ENCODE measurements around the gene ACTN4. TPM values are rescaled to one million over a fixed set of nuclear protein-coding genes. Genes with fewer than 3 reads are reported as not detected.

ACTN4 gene
- total and polyA plus RNA-seq, 2 experiments from 2014 or later: 68.9 to 427 TPM

DNA sequence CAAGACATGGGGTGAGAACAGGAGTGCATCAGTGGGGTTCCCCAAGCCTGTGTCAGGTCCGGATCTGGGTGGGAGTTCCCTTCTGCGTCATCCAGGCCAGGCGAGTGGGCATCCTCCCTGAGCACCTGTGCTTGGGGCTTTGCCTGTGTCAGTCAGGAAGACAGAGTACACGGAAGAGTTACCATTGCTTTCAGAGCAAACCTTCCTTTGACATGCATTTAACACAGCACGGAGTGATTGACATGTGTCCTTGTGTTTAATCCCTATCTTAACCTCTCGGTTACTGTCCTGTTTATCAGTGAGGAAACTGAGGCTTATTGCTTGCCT lies 49.2 kb downstream of the ACTN4 start:
- Histone ChIP-seq H3K9me2 (ENCODE audit: insufficient read depth) (no peaks in the 10 kb centered on the region), H4K20me1 (replicated peaks; ENCODE audit: insufficient read depth) (peaks cover 30% of the 10 kb centered on the region), H2AFZ (no peak overlapping the region), H3K36me3 (ENCODE audit: insufficient read depth) (peaks cover 4% of the 10 kb centered on the region; the same call in 1 of the 2 replicates), H3K27ac (ENCODE audit: low read depth) (no peak overlapping the region), H3K4me3 (no peak overlapping the region), H3F3A (replicated peaks; ENCODE audit: low read depth) (peaks cover 13% of the 10 kb centered on the region; the same call in 1 of the 2 replicates), H3K4me2 (no peak overlapping the region), H3K79me2 (replicated peaks; ENCODE audit: insufficient read depth) (peaks cover 88% of the 10 kb centered on the region), H3K4me1 (ENCODE audit: insufficient read depth) (peaks cover 42% of the 10 kb centered on the region), H3K27me3 (ENCODE audit: insufficient read depth) (no peaks in the 10 kb centered on the region)
- ATAC-seq (no peak), DNase-seq (ENCODE audit: low spot score) (no peak)
- H3K4me1 Mint-ChIP-seq: peaks cover 75% of the 10 kb centered on the region
- no peak for TF ChIP-seq STAT1 (IDR thresholded peaks at IDR 0.05; ENCODE audit: unreplicated experiment)
- no peak for TF ChIP-seq JUNB (IDR thresholded peaks at IDR 0.05; ENCODE audit: unreplicated experiment)
- no peak for TF ChIP-seq EZH2 (IDR thresholded peaks at IDR 0.05; ENCODE audit: low read depth, unreplicated experiment)
- no peak for TF ChIP-seq ZNF114 (CRISPR knock-in tag; IDR thresholded peaks at IDR 0.05)
- TF ChIP-seq EZH2phosphoT487 (IDR thresholded peaks at IDR 0.05; ENCODE audit: unreplicated experiment): no peak
- TF ChIP-seq, protein P1, sequence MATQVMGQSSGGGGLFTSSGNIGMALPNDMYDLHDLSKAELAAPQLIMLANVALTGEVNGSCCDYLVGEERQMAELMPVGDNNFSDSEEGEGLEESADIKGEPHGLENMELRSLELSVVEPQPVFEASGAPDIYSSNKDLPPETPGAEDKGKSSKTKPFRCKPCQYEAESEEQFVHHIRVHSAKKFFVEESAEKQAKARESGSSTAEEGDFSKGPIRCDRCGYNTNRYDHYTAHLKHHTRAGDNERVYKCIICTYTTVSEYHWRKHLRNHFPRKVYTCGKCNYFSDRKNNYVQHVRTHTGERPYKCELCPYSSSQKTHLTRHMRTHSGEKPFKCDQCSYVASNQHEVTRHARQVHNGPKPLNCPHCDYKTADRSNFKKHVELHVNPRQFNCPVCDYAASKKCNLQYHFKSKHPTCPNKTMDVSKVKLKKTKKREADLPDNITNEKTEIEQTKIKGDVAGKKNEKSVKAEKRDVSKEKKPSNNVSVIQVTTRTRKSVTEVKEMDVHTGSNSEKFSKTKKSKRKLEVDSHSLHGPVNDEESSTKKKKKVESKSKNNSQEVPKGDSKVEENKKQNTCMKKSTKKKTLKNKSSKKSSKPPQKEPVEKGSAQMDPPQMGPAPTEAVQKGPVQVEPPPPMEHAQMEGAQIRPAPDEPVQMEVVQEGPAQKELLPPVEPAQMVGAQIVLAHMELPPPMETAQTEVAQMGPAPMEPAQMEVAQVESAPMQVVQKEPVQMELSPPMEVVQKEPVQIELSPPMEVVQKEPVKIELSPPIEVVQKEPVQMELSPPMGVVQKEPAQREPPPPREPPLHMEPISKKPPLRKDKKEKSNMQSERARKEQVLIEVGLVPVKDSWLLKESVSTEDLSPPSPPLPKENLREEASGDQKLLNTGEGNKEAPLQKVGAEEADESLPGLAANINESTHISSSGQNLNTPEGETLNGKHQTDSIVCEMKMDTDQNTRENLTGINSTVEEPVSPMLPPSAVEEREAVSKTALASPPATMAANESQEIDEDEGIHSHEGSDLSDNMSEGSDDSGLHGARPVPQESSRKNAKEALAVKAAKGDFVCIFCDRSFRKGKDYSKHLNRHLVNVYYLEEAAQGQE (IDR thresholded peaks at IDR 0.05; ENCODE audit: unreplicated experiment): no peak
- no peak for TF ChIP-seq CTCF (conservative IDR thresholded peaks at IDR 0.05; ENCODE audit: low read depth in 2 of 2)
- no peak for TF ChIP-seq ZNF462 (CRISPR knock-in tag; IDR thresholded peaks at IDR 0.05)
- no peak for TF ChIP-seq NANOG (IDR thresholded peaks at IDR 0.05; ENCODE audit: borderline replicate concordance)
- TF ChIP-seq, protein P2, sequence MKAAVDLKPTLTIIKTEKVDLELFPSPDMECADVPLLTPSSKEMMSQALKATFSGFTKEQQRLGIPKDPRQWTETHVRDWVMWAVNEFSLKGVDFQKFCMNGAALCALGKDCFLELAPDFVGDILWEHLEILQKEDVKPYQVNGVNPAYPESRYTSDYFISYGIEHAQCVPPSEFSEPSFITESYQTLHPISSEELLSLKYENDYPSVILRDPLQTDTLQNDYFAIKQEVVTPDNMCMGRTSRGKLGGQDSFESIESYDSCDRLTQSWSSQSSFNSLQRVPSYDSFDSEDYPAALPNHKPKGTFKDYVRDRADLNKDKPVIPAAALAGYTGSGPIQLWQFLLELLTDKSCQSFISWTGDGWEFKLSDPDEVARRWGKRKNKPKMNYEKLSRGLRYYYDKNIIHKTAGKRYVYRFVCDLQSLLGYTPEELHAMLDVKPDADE (IDR thresholded peaks at IDR 0.05): no peak
- no peak for TF ChIP-seq CREB1 (CRISPR knock-in tag; IDR thresholded peaks at IDR 0.05; ENCODE audit: low read depth)
- no peak for TF ChIP-seq ZNF331 (CRISPR knock-in tag; IDR thresholded peaks at IDR 0.05; ENCODE audit: low read depth)
- TF ChIP-seq POLR2AphosphoS5 (IDR thresholded peaks at IDR 0.05; ENCODE audit: low read depth): no peak
- H3K27ac Mint-ChIP-seq: no peak overlapping the region; the same call in 1 of the 2 replicates
- no peaks in the 10 kb centered on the region for H3K9me3 Mint-ChIP-seq
- H3K4me3 Mint-ChIP-seq: no peak overlapping the region
- H3K36me3 Mint-ChIP-seq (ENCODE audit: low read depth): peaks cover 44% of the 10 kb centered on the region
- peaks cover 32% of the 10 kb centered on the region for H3K27me3 Mint-ChIP-seq (ENCODE audit: insufficient read depth, low read depth, poor library complexity)

Measured in GM23338 (cell line).